ENCODE results near the gene SLC38A5. TPM values are rescaled to one million over a fixed set of nuclear protein-coding genes. Genes with fewer than 3 reads are reported as not detected.

SLC38A5 gene
- total and polyA plus RNA-seq, 9 of the 15 experiments (the other 6 are each of a cell fraction or from before 2014, with no cell fraction given) = 9.3 to 228 (median 142) TPM

DNA sequence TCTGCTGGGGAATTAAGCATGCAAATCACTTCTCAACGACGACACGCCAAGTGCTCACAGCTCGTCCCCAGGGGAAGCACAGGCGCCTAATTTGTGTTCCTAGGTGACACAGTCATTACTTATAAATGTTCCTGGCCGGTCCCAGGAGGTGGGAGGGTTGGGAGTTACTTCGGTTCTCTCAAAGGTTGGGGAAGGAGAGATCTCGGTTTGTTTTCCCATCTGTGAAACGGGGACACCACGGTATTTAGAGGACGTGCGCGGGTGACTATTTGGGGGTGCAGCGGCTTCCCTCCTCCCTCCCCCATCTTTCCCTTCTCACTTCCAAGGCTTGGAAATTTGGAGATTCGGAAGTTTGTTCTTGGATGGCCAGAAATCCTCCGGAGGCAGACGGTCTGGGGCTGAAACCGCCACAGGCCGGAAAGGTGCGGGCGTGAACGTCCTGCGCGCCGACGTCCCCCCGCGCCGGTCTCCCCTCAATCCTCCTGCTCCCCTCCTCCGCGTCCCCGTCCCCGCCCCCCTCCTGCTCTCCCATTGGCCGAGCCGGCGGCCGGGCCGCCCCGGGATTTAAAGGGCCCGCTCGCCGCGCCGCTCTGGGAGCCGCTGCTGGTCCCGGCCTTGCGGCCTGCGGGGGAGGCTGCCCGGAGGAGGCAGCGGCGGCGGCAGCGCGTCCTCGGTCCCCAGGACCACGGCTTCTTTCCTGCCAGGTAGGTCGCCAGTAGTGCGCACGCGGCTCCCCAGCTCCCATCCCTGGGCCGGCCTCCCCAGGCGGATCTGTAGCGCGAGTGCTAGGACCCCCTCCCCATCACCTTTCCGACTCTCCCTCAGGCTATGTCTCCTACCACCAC lies 38.6 kb upstream of the SLC38A5 start, which contains the start of gene PORCN (continued):
- TF ChIP-seq ZNF318 (IDR thresholded peaks at IDR 0.05; ENCODE audit: borderline replicate concordance in 1 of 2, low read depth in 1 of 2) (no peak), MLX (CRISPR knock-in tag; conservative IDR thresholded peaks at IDR 0.05) (no peak), NBN (IDR thresholded peaks at IDR 0.05; ENCODE audit: low read depth) (peak; percentile 67; the same call in 1 of the 2 replicates), SAFB (IDR thresholded peaks at IDR 0.05; ENCODE audit: borderline replicate concordance, low read depth, low read length) (no peak), PHB (CRISPR knock-in tag; IDR thresholded peaks at IDR 0.05) (no peak), ZNF3 (CRISPR knock-in tag; IDR thresholded peaks at IDR 0.05) (no peak), ZKSCAN3 (CRISPR knock-in tag; IDR thresholded peaks at IDR 0.05) (no peak), ZNF408 (CRISPR knock-in tag; IDR thresholded peaks at IDR 0.05; ENCODE audit: low read depth) (no peak), POLR2B (IDR thresholded peaks at IDR 0.05; ENCODE audit: low read depth, partially characterized antibody) (peak; percentile 41), CHCHD3 (CRISPR knock-in tag; IDR thresholded peaks at IDR 0.05) (no peak), PBX2 (CRISPR knock-in tag; IDR thresholded peaks at IDR 0.05; ENCODE audit: low read depth) (no peak), PBX2 (tag; conservative IDR thresholded peaks at IDR 0.05; ENCODE audit: low read depth) (no peak)
- TF ChIP-seq, protein P1, sequence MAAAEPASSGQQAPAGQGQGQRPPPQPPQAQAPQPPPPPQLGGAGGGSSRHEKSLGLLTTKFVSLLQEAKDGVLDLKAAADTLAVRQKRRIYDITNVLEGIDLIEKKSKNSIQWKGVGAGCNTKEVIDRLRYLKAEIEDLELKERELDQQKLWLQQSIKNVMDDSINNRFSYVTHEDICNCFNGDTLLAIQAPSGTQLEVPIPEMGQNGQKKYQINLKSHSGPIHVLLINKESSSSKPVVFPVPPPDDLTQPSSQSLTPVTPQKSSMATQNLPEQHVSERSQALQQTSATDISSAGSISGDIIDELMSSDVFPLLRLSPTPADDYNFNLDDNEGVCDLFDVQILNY (CRISPR knock-in tag; IDR thresholded peaks at IDR 0.05) = no peak

Measured in K562 (cell line).